Activated CD4-positive, alpha-beta T cell treated with anti-CD3 and anti-CD28 coated beads, Interleukin-10, Interleukin-2, amounts not matched to agents 100 ng/mL and 50 ng/mL, durations not matched to agents 16 hours and 8 hours (primary cell): Measurements from ENCODE around the gene KCNJ3.

Experiments
- DNase-seq: peaks from one replicate; pipeline ENCODE4 v3.0.0-alpha.2; 2020

The KCNJ3 gene

GRCh38 chr2:154698296-154698720 is at the start of gene KCNJ3:
KCNJ3 (plus strand) TSS chr2:154698695; CDS start chr2:154698776, 81 bp downstream.
- DNase-seq, result no peak

GRCh38 chr2:154655499-154655898 is 43.0 kb upstream of the KCNJ3 start:
- DNase-seq, result no peak

- no peak for DNase-seq
Observed at GRCh38 chr2:154658854-154659253, 39.6 kb upstream of the KCNJ3 start.

GRCh38 chr2:154664248-154664647 is 34.2 kb upstream of the KCNJ3 start:
- no peak for DNase-seq

- no peak for DNase-seq
Observed at GRCh38 chr2:154670083-154670482, 28.4 kb upstream of the KCNJ3 start.

- DNase-seq, result no peak
Observed at GRCh38 chr2:154673694-154674093, 24.8 kb upstream of the KCNJ3 start.

- DNase-seq, result no peak
Observed at GRCh38 chr2:154677401-154677800, 21.1 kb upstream of the KCNJ3 start.

GRCh38 chr2:154681741-154682140 is 16.8 kb upstream of the KCNJ3 start:
- no peak for DNase-seq

- DNase-seq, result no peak
Observed at GRCh38 chr2:154686162-154686561, 12.3 kb upstream of the KCNJ3 start.

- DNase-seq, result no peak
Observed at GRCh38 chr2:154688373-154688772, 10.1 kb upstream of the KCNJ3 start.

GRCh38 chr2:154689158-154689557 is 9.3 kb upstream of the KCNJ3 start:
- DNase-seq, result no peak

GRCh38 chr2:154692927-154693326 is 5.6 kb upstream of the KCNJ3 start:
- no peak for DNase-seq

- DNase-seq, result no peak
Observed at GRCh38 chr2:154693741-154694340, 4.7 kb upstream of the KCNJ3 start.

- no peak for DNase-seq
Observed at GRCh38 chr2:154694881-154695280, 3.6 kb upstream of the KCNJ3 start.

GRCh38 chr2:154696369-154696768 is 2.1 kb upstream of the KCNJ3 start:
- DNase-seq, result no peak

- DNase-seq, result no peak
Observed at GRCh38 chr2:154696810-154697417, 1.6 kb upstream of the KCNJ3 start.

GRCh38 chr2:154697418-154698252 is 860 bp upstream of the KCNJ3 start:
- DNase-seq, result no peak

- DNase-seq, result no peak
Observed at GRCh38 chr2:154698721-154699574, 453 bp downstream of the KCNJ3 start.

GRCh38 chr2:154699575-154699930 is 1.1 kb downstream of the KCNJ3 start:
- no peak for DNase-seq

- DNase-seq, result no peak
Observed at GRCh38 chr2:154700136-154700535, 1.6 kb downstream of the KCNJ3 start.

GRCh38 chr2:154704991-154705390 is 6.5 kb downstream of the KCNJ3 start:
- no peak for DNase-seq

GRCh38 chr2:154706660-154707059 is 8.2 kb downstream of the KCNJ3 start:
- no peak for DNase-seq

- no peak for DNase-seq
Observed at GRCh38 chr2:154707994-154708575, 9.6 kb downstream of the KCNJ3 start.
